ENCODE data around the gene TMEM151B. TPM values are rescaled to one million over a fixed set of nuclear protein-coding genes. Genes with fewer than 3 reads are reported as not detected.

Gene TMEM151B
- total RNA-seq, 1 experiment from 2014 or later: not detected

- no peak overlapping the region for H3K9ac ChIP-seq (ENCODE audit: low read length)
- no peaks in the 10 kb centered on the region for H3K9me3 ChIP-seq (ENCODE audit: control insufficient read depth in 1 of 2, insufficient read depth in 1 of 2, low read depth in 1 of 2, low read length in 2 of 2)
- POLR2A ChIA-PET: no interaction called here
- ATAC-seq: no peak
- no peaks in the 10 kb centered on the region for H3K27me3 ChIP-seq (ENCODE audit: insufficient read depth, low read length)
- intact Hi-C loops (cut with micrococcal nuclease): no loop called here
- no peak overlapping the region for H2AFZ ChIP-seq (ENCODE audit: low read depth, low read length, poor library complexity, severe bottlenecking)
- no peak overlapping the region for H3K27ac ChIP-seq (ENCODE audit: low read depth, low read length)
- CTCF ChIA-PET: no interaction called here
- BruUV-seq (replicated peaks): no TSS peak
- H3K36me3 ChIP-seq (ENCODE audit: control insufficient read depth in 1 of 2, insufficient read depth in 2 of 2, low read length in 2 of 2): peaks cover 4 to 10% of the 10 kb centered on the region in 2 experiments; a peak in 2 of 4 replicates
- RAD21 ChIA-PET (ENCODE audit: low non-redundant PET in 1 of 2, low total read pairs in 2 of 2, uncharacterized antibody in 2 of 2, unreplicated experiment in 2 of 2): no interaction called here
- no peak for TF ChIP-seq YY1 (IDR thresholded peaks at IDR 0.05; ENCODE audit: extremely low read depth, insufficient replicate concordance, low read depth, low read length)
- TF ChIP-seq ATF3 (IDR thresholded peaks at IDR 0.05): no peak
- TF ChIP-seq SP1 (IDR thresholded peaks at IDR 0.05; ENCODE audit: low read depth): no peak
- no peak for TF ChIP-seq CBX3 (IDR thresholded peaks at IDR 0.05; ENCODE audit: low read depth)
- no peak for TF ChIP-seq ZNF274 (IDR thresholded peaks at IDR 0.05; ENCODE audit: low read depth, low read length)
- TF ChIP-seq REST (IDR thresholded peaks at IDR 0.05; ENCODE audit: low read depth): no peak
- TF ChIP-seq CEBPB (IDR thresholded peaks at IDR 0.05; ENCODE audit: low read depth): no peak
- no peak for TF ChIP-seq CTCF (IDR thresholded peaks at IDR 0.05 in 2 of 3, conservative IDR thresholded peaks at IDR 0.05 in 1 of 3; ENCODE audit: borderline replicate concordance in 1 of 3, insufficient read depth in 1 of 3, low read depth in 2 of 3, low read length in 2 of 3)
- no peak for TF ChIP-seq RAD21 (IDR thresholded peaks at IDR 0.05; ENCODE audit: low read depth)
- no peak for TF ChIP-seq ELF1 (IDR thresholded peaks at IDR 0.05; ENCODE audit: borderline replicate concordance, low read depth)
- TF ChIP-seq FOSL1 (IDR thresholded peaks at IDR 0.05; ENCODE audit: low read depth): no peak
- TF ChIP-seq POLR2AphosphoS5 (IDR thresholded peaks at IDR 0.05; ENCODE audit: low read depth, low read length): no peak
- no peaks in the 10 kb centered on the region for H4K20me1 ChIP-seq (ENCODE audit: insufficient read depth)
- no peak for DNase-seq (ENCODE audit: low read depth, low spot score)
- peaks cover 25% of the 10 kb centered on the region; the same call in 1 of the 2 replicates for H3K79me2 ChIP-seq (ENCODE audit: insufficient read depth, low read length)
- no peak overlapping the region for H3K4me2 ChIP-seq (ENCODE audit: low read length)
- peaks cover 7 to 29% of the 10 kb centered on the region in 2 experiments for H3K4me1 ChIP-seq (ENCODE audit: control insufficient read depth in 1 of 2, insufficient read depth in 2 of 2, low read length in 2 of 2)
- no peaks in the 10 kb centered on the region for H3K9me2 ChIP-seq (ENCODE audit: insufficient read depth)
- no peak overlapping the region for H3K4me3 ChIP-seq (replicated peaks in 1 of 2; ENCODE audit: low read depth in 1 of 2, low read length in 2 of 2)
Measured at GRCh38 chr6:44262467-44263353, 7.5 kb upstream of the TMEM151B start.

Data from HCT116 (cell line).